Stimulated activated CD8-positive, alpha-beta memory T cell treated with anti-CD3 and anti-CD28 coated beads, Interleukin-15, amount 100 ng/mL, for 24 hours (primary cell): Measurements from ENCODE around the gene VPREB1.
"Not testable (repeated sequence)": the region's sequence is repeated elsewhere in the genome, so short reads cannot be mapped to it uniquely, and the experiment has no call there.

ENCODE experiments used
- DNase-seq: peaks from one replicate; pipeline ENCODE4 v3.0.0-alpha.2; 2020; ENCODE audit warnings: low read depth

The VPREB1 gene

DNA sequence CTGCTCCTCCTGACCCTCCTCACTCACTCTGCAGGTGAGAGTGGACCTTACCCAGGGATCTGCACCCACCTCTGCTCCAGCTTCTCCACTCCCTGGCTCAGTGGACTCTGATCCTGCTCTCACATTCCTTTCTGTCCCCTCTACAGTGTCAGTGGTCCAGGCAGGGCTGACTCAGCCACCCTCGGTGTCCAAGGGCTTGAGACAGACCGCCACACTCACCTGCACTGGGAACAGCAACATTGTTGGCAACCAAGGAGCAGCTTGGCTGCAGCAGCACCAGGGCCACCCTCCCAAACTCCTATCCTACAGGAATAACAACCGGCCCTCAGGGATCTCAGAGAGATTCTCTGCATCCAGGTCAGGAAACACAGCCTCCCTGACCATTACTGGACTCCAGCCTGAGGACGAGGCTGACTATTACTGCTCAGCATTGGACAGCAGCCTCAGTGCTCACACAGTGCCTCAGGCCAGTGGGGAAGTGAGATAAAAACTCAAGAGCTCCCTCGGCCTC lies 29.7 kb upstream of the VPREB1 start:
- DNase-seq = no peak

DNA sequence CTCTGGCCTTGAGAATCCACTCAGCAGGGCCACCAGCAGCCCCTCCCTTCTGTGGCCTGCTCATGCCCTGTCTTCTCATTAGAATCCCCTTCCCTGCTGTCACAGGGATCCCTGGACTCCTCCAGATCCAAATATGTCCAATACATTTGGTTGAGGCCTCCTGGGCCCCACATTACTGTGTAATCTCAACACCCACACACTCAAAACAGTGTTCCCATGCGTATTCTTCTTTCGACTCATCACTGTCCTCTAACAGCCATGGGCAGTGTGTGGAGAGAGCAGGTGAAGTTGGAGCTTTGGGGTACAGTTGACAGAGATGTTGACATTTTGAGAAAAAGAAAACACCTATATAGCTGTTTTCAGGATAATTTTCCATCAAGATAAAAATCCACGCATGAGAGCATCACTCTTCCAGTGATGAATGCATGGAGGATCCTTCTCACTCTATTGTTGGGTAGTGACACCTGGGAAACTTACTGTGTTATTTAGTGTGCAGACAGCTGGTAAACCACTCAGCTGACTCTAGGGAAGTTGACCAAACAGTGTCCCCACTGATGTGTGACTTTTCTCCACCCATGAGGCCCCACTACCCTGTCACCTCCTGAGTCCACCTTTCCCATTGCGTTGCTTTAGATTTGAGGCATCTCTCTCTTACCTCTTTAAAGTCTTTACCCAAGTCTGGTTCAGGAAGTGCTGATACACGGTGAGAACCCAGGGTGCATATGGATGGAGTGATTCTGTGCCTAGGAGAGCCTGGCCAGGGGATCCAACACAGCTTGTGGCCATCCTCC lies 28.7 kb upstream of the VPREB1 start:
- no peak for DNase-seq

DNA sequence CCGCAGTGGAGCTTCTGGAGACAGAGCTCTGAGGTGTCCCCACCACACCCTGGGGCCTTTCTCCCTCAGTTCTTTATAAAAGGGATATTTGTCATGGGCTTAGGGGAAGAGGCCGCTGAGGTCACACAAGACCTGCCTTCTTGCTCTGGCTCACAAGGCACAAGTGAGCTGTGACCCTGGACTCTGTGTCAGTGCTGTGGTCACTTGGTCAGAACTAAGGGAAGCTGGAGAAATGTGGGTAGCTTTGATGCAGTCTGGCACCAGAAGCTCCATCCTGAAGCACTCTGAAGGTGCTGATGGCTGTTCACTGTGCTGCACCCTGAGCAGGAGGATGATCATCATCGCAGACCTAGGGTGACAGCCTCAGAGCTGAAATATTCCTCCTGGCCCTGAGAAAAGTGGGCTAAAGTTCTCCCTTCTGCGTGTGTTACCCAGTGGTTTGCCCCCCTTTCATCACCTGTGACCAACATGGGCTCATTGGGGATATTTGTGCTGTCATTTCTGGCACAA lies 28.1 kb upstream of the VPREB1 start:
- DNase-seq = no peak

DNA sequence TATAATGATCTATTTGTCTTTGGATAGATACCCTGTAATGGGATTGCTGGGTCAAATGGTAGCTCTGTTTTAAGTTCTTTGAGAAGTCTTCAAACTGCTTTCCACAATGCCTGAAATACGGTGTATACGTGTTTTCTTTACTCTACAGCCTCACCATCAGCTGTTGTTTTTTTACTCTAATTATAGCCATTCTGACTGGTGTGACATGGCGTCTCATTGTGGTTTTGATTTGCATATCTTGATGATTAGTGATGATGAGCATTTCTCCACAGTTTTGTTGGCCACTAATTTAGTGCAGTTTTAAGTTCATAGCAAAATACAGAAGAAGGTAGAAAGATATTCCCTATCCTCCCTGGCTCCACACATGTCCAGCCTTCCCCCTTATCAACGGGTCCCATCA lies 26.3 kb upstream of the VPREB1 start:
- no peak for DNase-seq

DNA sequence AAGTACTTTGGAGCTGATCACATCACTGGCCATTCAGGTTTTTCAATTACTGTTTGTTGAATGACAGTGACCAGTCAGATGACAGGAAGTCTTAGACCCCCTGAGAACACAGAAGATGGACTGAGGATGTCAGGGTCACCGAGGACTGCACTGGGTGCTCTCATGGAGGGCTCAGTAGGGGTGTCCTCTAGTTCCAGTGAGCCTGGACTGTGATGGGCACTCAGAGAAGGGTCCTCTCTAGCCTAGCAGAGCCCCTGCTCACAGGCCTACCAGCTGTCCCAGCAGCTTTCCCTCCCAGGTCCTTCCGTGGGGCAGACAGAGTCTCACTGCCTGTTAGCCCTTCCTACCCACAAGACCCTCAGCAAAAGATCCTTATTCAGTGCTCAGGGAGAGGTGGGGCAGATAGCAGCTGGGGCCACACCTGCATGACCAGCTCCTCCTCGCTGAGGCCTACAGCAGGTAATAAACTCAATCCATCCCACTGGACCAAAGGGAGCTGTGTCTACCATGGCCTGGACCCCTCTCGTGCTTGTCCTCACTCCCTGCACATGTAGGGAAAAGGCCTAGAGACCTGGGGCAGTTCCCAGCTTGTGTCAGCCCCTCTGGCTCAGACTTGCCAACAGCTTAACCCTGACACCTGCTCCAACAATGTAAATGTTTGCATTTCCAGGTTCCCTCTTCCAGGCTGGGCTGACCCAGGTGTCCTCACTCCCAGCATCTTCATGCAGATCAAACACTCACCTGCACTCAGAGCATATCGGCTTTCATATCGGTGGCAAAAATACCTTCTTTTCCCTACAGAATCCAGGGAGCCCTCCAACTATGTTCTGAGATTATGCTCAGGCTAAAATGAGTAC lies 25.2 kb upstream of the VPREB1 start:
- DNase-seq = no peak

DNA sequence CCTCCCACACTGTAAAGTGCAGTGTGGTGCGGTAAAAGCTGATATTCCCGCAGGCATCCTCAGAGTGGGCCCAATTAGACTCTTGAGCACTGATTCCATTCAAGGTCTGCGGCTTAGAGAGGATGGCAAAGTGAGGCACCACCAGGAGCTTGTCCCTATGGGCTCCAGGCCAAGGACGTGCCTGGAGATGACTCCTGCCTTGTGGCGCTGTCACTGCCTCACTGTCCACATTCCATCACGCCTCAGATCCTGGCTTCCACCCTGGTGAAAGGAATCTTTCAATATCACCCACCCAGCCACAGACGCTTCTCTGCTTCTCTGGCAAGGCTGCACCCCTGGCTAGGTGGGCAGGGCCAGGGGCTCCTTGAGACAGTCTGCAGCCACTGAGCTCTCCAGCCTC lies 23.5 kb upstream of the VPREB1 start:
- not testable (repeated sequence) for DNase-seq

DNA sequence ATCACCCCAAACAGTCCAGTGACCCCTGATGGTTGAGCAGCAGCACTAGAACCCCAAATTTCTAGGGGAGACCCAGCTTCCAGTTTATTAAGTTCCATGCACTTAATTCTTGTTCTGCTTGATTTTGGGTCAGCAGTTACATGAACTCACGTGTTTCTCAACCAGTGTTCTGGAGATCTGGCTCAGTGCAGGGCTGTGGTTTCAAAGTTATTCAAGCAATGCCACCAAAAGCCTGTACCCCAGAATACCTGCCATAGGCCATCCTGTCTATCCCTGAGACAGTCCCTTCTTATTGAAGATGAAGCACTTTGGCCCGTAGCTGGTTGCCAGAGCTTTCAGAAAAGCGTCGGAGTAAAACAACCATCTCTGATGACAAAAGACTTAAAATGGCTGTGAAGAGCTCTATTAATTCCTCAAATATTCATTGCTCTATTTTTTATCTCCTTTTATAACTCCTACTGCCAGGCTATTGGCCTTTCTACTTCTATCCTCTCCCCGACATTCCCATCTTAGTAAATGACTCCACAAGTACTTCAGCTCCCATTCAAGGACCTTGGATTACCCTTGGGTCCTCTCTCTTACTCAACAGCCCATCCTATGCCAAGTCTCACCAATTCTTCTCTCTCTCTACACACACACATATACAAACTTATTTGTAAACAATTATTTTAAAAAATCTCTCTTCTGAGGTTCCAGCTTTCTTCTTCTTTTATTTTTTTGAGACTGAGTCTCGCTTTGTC lies 18.0 kb upstream of the VPREB1 start:
- no peak for DNase-seq

DNA sequence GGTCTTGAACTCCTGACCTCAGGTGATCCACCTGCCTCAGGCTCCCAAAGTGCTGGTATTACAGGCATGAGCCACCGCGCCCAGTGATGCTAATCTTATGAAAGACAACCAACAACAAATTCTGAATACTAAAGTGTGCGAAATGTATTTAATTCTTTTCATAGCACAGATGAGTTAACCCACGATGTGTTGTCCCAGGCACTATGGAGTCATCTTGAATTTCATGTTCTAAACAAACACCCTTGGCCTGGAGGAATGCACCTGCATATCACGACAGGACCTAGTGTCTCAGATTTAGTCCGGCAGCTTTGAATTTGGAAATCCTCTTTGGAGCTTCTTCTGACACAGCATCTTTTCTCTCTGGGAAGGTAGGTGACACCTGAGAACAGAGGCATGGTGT lies 16.2 kb upstream of the VPREB1 start:
- no peak for DNase-seq

DNA sequence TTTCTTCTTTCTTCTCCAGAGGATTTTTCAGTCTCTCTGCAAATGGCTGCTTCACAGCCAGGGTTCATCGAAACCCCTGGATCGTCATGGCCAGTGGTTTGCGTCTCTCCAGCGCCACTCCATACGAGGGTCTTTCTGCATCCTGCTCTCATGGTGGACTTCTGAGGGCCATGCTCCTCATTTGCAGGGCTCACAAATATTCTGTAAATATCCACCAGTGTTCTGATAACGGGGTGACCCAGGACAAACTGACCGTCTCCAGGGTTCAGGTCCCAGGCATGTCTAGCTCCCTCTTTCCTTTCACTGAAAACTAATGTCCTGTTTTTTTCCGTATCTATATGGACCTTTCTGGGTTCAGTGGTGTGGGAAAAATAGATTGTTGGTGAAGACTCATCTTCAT lies 15.7 kb upstream of the VPREB1 start:
- DNase-seq = no peak

DNA sequence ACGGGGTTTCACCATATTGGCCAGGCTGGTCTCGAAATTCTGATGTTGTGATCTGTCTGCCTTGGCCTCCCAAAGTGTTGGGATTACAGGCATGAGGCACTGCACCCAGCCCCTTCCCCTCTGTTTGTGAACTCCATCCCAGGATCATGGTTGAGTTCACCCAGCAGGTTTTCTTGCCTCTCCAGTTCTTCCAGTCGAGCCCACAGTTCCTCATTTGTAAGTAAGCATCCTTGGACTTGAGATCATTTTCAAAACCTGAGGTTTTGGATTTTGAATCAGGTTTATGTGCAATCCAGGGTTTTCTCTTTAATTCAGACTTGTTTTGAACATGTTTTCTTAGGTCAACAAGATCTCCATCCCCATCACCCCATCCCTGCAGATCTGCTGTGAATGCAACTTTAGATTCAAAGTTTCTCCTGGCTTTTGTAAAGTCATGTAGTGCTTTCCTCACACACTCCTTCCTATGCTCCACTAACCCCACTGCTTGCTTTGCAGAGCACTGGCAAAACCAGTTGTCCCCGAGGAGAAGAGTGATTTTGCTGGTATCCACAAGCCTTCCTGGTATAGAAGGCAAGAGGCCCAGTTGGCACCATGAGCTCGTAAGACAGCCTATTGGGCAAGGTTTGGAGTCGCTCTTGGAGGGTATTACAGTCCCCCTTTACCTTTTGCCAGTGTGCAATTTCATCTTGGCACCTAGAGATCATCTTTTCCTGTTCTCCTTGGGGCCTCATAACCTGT lies 14.7 kb upstream of the VPREB1 start:
- DNase-seq = no peak

DNA sequence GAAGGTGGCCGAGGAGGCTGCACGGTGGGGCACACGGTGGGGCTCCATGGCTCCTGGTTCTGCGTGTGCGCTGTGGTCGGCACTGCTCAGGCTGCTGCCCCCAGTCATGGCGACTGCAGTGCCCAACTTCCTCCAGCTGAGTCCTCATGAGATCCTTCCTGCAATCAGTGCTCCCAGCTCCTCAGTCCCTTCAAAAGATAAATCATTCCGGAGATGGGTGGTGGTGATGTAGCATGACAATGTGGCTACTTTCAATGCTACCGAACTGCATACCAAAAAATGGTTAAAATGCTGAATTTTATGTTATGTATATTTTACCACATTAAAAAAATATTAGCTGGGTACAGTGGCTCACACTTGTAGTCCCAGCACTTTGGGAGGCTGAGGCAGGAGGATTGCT lies 14.1 kb upstream of the VPREB1 start:
- no peak for DNase-seq

DNA sequence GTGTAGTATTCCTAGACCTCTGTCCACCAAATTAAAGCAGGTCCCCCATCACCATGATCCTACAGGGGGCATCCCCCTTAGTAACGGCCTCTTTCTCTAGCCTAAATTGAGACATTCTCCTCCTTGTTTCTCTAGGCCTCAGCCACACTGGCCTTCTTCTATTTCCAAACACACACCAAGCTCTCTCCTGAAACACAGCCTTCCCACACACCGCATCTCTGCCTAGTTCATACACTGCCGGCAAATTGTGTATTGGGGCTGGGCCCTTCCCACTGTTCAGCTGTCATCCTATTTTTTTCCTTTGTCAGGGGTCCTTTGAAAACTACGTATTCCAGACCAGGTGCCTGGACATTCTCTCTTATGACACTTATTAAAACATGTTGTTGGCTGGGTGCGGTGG lies 11.5 kb upstream of the VPREB1 start:
- DNase-seq = no peak

DNA sequence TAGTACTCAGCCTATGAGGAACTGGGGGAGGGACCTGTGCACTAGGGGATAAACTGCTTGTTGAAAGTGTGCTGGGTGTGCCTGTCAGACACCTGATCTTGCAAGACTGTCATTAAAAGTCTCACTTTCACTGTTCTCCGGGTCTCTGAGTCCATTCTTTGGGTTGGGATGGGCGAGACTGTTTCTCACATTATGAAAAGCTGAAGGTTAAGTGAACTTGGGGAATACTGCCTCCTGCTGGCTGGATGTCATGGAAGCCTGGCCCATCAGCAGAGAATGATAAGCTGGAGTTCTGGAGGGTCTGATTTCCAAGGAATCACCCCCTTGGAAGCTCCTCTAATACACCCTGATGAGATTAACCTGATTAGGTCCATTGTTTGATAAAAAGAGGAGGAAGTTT lies 9.0 kb upstream of the VPREB1 start:
- DNase-seq = peak; percentile 17

DNA sequence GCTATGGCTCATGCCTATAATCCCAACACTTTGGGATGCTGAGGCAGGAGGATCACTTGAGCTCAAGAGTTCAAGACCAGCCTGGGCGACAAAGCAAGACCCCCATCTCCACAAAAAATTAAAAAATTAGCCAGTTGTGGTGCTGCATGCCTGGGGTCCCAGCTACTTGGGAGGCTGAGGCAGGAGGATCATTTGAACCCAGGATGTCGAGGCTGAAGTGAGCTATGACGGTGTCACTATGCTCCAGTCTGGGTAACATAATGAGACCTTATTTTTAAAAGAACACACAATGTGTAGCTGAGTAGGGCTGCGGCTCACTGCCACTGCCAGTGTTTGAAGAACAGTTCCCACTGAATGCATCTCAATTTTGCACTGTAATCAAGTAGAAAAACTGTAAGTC lies 7.1 kb upstream of the VPREB1 start:
- DNase-seq = no peak

DNA sequence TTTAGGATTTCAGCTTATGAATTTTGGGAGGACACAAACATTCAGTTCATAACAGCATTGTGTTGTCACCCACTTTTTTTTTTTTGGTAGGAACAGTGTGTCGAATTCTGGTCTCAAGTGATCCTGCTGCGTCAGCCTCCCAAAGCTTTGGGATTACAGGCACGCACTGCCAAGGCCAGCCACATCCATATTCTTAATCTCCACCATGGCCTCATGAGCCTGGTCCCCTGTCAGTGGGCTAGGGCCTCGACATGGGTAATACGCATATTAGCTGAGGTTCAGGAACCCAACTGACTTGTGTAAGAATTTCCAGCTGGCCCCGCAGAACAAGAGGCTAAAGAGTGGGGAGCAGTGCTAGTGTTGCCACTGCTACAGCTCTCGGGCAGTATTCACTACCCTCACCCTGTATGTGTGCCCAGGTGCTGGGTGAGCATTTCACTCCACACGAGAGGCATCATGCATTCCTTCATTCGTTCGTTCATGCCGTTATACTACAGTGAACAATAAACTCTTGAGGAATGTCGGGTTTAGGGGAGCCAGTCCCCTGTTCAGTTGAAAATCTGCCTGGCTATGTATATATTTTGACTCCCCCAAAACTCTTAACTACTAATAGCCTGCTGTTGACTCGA lies 5.2 kb upstream of the VPREB1 start:
- no peak for DNase-seq

DNA sequence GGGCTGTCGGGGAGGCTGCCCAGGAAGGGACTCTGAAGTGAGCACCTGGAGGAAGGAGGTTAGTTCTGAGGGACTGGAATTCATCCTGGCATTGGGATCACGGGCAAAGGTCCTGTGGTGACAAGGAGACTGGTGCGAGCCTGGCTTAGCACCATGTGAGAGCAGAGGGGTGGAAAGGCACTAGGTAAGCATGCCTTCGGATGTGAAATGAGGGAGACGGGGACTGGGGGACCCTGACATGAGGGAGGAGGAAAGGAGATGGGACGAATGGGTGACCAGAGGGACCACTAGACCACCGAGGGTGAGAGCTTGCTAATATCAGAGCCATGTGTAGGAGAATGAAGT lies 3.1 kb upstream of the VPREB1 start:
- DNase-seq = no peak

DNA sequence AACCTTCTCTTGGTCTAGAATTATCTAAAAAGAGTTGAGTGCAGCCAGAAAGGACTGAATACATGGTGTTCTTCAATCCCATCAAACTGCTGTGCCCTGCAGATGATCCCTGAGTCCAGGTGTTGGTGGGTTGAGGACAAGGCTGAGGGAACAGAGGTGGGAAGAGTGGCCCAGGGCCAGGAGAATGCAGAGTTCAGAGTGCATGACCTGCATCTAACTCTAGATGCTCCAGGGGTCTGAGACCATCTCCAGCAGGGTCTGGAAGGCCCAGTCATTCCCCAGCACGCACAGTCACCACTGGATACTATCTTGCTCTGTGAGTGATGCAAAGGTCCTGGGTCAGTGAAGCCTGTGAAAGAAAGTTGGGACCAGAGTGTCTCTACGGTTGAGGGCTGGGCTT lies 2.1 kb upstream of the VPREB1 start:
- DNase-seq = no peak

DNA sequence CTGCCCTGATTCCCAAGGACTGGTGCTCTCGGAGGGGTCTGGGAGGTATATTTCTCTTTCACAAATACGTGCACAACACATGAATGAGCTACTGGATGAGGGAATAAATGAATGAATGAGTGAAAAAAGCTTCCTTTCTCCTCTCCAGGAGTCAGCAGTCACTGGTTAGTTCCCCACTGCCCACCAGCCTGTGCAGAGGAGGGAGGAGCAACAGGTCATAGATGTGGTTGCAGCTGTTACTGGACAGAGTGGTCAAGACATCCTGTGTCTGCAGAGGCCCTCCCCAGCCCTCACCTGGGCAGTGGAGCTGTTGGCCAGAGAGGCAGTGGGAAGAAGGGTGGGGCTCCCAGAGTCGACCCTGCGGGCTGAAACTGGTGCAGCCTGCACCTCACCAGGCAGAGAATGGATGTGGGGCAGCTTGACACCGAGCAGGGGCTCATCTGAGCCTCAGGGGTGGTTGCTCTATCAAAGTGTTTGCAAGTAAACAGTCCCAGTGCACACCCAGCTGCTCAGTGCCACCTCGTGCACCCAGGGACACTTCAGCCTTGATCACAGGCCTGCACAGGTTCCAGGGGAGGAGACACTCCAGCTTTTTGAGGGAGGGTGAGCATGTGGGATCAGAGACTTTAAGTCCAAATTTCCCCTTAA lies 1.4 kb upstream of the VPREB1 start:
- no peak for DNase-seq

DNA sequence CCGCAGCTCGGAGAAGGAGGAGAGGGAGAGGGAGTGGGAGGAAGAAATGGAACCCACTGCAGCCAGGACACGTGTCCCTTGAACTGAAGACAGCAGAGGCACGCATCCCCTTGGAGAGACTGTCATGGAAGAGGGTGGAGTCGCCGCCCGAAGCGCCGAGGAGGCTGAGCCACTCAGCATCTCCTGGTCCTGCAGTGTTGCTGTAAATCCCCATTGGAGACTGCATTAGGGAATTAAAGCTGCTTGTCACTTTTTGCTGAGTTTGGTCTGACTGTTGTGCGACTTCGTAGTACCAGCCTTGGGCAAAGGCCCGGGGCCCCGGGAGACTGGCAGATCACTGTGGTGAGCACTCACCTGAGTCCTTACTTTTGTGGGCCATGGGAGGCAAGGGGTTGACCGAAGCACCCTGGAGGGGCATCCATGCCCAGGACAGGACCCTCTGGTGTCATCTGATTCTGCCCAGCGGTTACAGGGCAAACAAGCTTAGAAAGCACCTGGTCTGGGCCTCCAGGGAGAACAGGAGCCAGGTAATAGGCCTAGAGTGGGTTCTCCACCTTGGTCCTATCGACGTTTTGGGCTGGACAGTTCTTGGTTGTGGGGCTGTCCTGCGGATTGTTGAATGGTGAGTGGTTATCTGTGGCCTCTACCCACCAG lies 797 bp downstream of the VPREB1 start:
- DNase-seq = no peak

DNA sequence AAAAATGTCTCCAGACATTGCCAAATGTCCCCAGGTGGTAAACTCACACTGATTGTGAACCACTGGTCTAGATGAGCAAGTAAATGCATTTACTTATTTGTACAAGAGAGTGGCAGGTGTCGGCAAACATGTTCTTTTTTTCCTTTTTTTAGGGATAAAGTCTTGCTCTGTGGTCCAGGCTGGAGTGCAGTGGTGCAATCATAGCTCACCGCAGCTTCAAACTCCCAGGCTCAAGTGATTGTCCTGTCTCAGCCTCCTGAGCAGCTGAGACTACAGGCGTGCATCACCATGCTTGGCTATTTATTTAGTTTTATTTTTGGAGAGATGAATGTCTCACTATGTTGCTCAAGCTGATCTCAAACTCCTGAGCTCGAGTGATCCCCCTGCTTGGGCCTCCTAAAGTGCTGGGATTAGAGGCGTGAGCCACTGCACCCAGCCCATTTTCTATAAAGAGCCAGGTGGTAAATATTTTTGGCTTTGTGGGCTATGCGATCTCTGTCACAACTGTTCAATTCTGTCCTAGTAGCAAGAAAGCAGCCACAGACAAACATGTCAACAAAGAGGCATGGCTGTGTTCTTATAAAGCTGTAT lies 1.4 kb downstream of the VPREB1 start:
- no peak for DNase-seq
